HG03139 (cell line): Measurements from ENCODE around the gene MTA1.

Experiments
- ATAC-seq: cut with Tn5 transposase; IDR thresholded peaks from one replicate; pipeline ENCODE4 v1.9.1; 2021; ENCODE audit not compliant: unreplicated experiment

MTA1 gene

GRCh38 chr14:105495990-105496830, 76.6 kb downstream of the MTA1 start:
- ATAC-seq: no peak

GRCh38 chr14:105496831-105497591, 77.4 kb downstream of the MTA1 start:
- ATAC-seq: no peak

GRCh38 chr14:105497671-105498429, 78.2 kb downstream of the MTA1 start:
- no peak for ATAC-seq

- ATAC-seq: no peak
Measured at GRCh38 chr14:105498430-105499255, 79.0 kb downstream of the MTA1 start.

- no peak for ATAC-seq
Measured at GRCh38 chr14:105499256-105500035, 79.8 kb downstream of the MTA1 start.

- no peak for ATAC-seq
Measured at GRCh38 chr14:105500036-105500725, 80.6 kb downstream of the MTA1 start.

GRCh38 chr14:105500726-105501101, 81.1 kb downstream of the MTA1 start:
- no peak for ATAC-seq

GRCh38 chr14:105501504-105502291, 82.1 kb downstream of the MTA1 start:
- no peak for ATAC-seq

GRCh38 chr14:105502446-105503295, 83.0 kb downstream of the MTA1 start:
- ATAC-seq: no peak

GRCh38 chr14:105503296-105503640, 83.6 kb downstream of the MTA1 start:
- ATAC-seq: no peak

- ATAC-seq: no peak
Measured at GRCh38 chr14:105503935-105504692, 84.5 kb downstream of the MTA1 start.

GRCh38 chr14:105505101-105505500, 85.5 kb downstream of the MTA1 start:
- no peak for ATAC-seq

GRCh38 chr14:105507247-105507646, 87.6 kb downstream of the MTA1 start:
- ATAC-seq: no peak

- no peak for ATAC-seq
Measured at GRCh38 chr14:105508069-105508468, 88.4 kb downstream of the MTA1 start.

GRCh38 chr14:105508601-105509000, 89.0 kb downstream of the MTA1 start:
- ATAC-seq: no peak

GRCh38 chr14:105517096-105517495, 97.5 kb downstream of the MTA1 start:
- no peak for ATAC-seq
